OCI-LY1 (cell line): ENCODE measurements around the gene CCNJL.

Experiments
- H2AFZ ChIP-seq: fragments of 200-600 bp; sonication (generic), shearing (Covaris generic); 2 replicates; pipeline ENCODE4 v1.6.0; 2014; ENCODE audit warnings: antibody characterized with exemption, mild to moderate bottlenecking, low read length
- H3F3A ChIP-seq: fragments of 200-600 bp; sonication (generic), shearing (Covaris generic); 2 replicates; pipeline ENCODE4 v1.6.0; 2014; ENCODE audit warnings: mild to moderate bottlenecking, antibody characterized with exemption, low read length, moderate library complexity; ENCODE audit not compliant: insufficient read depth
- H3K27ac ChIP-seq: fragments of 200-600 bp; sonication (generic); 2 replicates; pipeline ENCODE4 v1.5.1; 2014; ENCODE audit warnings: low read length, mixed run types, mild to moderate bottlenecking, low read depth; ENCODE audit not compliant: poor library complexity, severe bottlenecking
- H3K27me3 ChIP-seq: fragments of 200-600 bp; sonication (generic); 2 replicates; pipeline ENCODE4 v1.6.0; 2014; ENCODE audit warnings: antibody characterized with exemption, mild to moderate bottlenecking, low read length, moderate library complexity; ENCODE audit not compliant: insufficient read depth
- H3K36me3 ChIP-seq: fragments of 200-600 bp; sonication (generic); 2 replicates; pipeline ENCODE4 v1.6.1; 2014; ENCODE audit warnings: mild to moderate bottlenecking, antibody characterized with exemption, low read length, moderate library complexity, mixed read lengths; ENCODE audit not compliant: insufficient read depth
- H3K4me1 ChIP-seq: fragments of 200-600 bp; sonication (generic); 2 replicates; pipeline ENCODE4 v1.5.1; 2014; ENCODE audit warnings: mild to moderate bottlenecking, low read length, moderate library complexity; ENCODE audit not compliant: insufficient read depth, severe bottlenecking
- H3K4me2 ChIP-seq: fragments of 200-600 bp; sonication (generic), shearing (Covaris generic); 2 replicates; pipeline ENCODE4 v1.6.1; 2014; ENCODE audit warnings: low read length
- H3K4me3 ChIP-seq: fragments of 200-600 bp; sonication (generic); 2 replicates; pipeline ENCODE4 v1.5.1; 2014; ENCODE audit warnings: low read length, low read depth, mild to moderate bottlenecking, mixed read lengths; ENCODE audit not compliant: poor library complexity, severe bottlenecking
- H3K79me2 ChIP-seq: fragments of 200-600 bp; shearing (Covaris generic); 2 replicates; pipeline ENCODE4 v1.6.1; 2016; ENCODE audit warnings: mixed run types, low read length, mixed read lengths; ENCODE audit not compliant: insufficient read depth
- H3K9ac ChIP-seq: fragments of 200-600 bp; sonication (generic), shearing (Covaris generic); 2 replicates; pipeline ENCODE4 v1.6.1; 2014; ENCODE audit warnings: mild to moderate bottlenecking, low read length, mixed read lengths
- H3K9me2 ChIP-seq: fragments of 200-600 bp; sonication (generic), shearing (Covaris generic); 2 replicates; pipeline ENCODE4 v1.6.1; 2014; ENCODE audit warnings: low read depth, mild to moderate bottlenecking, low read length, mixed read lengths
- H3K9me3 ChIP-seq: fragments of 200-600 bp; shearing (Covaris generic); 2 replicates; pipeline ENCODE4 v1.6.1; 2014; ENCODE audit warnings: low read length, mixed read lengths
- H4K20me1 ChIP-seq: fragments of 200-600 bp; sonication (generic), shearing (Covaris generic); 2 replicates; pipeline ENCODE4 v1.6.0; 2016; ENCODE audit warnings: mild to moderate bottlenecking, low read length; ENCODE audit not compliant: insufficient read depth
- CTCF ChIP-seq: fragments of 200-600 bp; sonication (generic), shearing (Covaris generic); IDR thresholded peaks from 2 replicates; pipeline ENCODE4 v1.5.1; 2017; ENCODE audit warnings: mild to moderate bottlenecking, antibody characterized with exemption, low read length, moderate library complexity, mixed read lengths
- EZH2 ChIP-seq: fragments of 200-600 bp; sonication (generic), shearing (Covaris generic); IDR thresholded peaks from 2 replicates; pipeline ENCODE4 v1.8.0; 2017; ENCODE audit warnings: borderline replicate concordance, mixed run types, mild to moderate bottlenecking, antibody characterized with exemption, low read length, moderate library complexity, mixed read lengths

Gene CCNJL

GRCh38 chr5:160312134-160312959 lies at the start of gene CCNJL:
Gene CCNJL, minus strand, starts transcription at chr5:160312564. Its CDS starts 641 bp downstream, at chr5:160311923.
- Histone ChIP-seq H3K9ac (no peak within 1 kb of the TSS), H3K9me2 (no peaks in the 10 kb centered on the region), H2AFZ (no peak within 1 kb of the TSS), H3K4me3 (no peak within 1 kb of the TSS), H3K27me3 (no peaks in the 10 kb centered on the region), H3K4me2 (no peak within 1 kb of the TSS), H3K79me2 (no peaks in the 10 kb centered on the region), H3K4me1 (no peaks in the 10 kb centered on the region), H3K9me3 (no peaks in the 10 kb centered on the region), H3K27ac (no peak within 1 kb of the TSS), H3F3A (no peaks in the 10 kb centered on the region), H3K36me3 (no peaks in the 10 kb centered on the region), H4K20me1 (no peaks in the 10 kb centered on the region)
- TF ChIP-seq EZH2 = no peak
- no peak for TF ChIP-seq CTCF

GRCh38 chr5:160361624-160362228 lies 49.4 kb upstream of the CCNJL start:
- no peaks in the 10 kb centered on the region for H3K4me1 ChIP-seq
- TF ChIP-seq EZH2 = no peak
- TF ChIP-seq CTCF = no peak
- no peaks in the 10 kb centered on the region for H3K9me3 ChIP-seq
- no peaks in the 10 kb centered on the region for H3K9me2 ChIP-seq
- H2AFZ ChIP-seq = no peak overlapping the region
- no peaks in the 10 kb centered on the region for H3F3A ChIP-seq
- H3K36me3 ChIP-seq = no peaks in the 10 kb centered on the region
- H3K4me2 ChIP-seq = no peak overlapping the region
- no peak overlapping the region for H3K4me3 ChIP-seq
- H3K27me3 ChIP-seq = 0 out of 2 replicates have a peak, but pooled peaks cover 4% of the 10 kb centered on the region
- H3K9ac ChIP-seq = no peak overlapping the region
- H4K20me1 ChIP-seq = no peaks in the 10 kb centered on the region
- H3K79me2 ChIP-seq = no peaks in the 10 kb centered on the region
- H3K27ac ChIP-seq = no peak overlapping the region

- Histone ChIP-seq H3F3A (no peaks in the 10 kb centered on the region), H3K4me1 (no peaks in the 10 kb centered on the region), H3K36me3 (no peaks in the 10 kb centered on the region), H2AFZ (no peak overlapping the region), H3K4me3 (no peak overlapping the region), H3K27ac (no peak overlapping the region), H3K79me2 (no peaks in the 10 kb centered on the region), H3K27me3 (0 out of 2 replicates have a peak, but pooled peaks cover 4% of the 10 kb centered on the region), H4K20me1 (no peaks in the 10 kb centered on the region), H3K9me2 (no peaks in the 10 kb centered on the region), H3K9me3 (no peaks in the 10 kb centered on the region), H3K4me2 (no peak overlapping the region), H3K9ac (no peak overlapping the region)
- TF ChIP-seq CTCF = no peak
- TF ChIP-seq EZH2 = no peak
Observed at GRCh38 chr5:160360310-160360709, 47.9 kb upstream of the CCNJL start.
